ENCODE data around the gene SMIM24. TPM values are rescaled to one million over a fixed set of nuclear protein-coding genes. Genes with fewer than 3 reads are reported as not detected.

The SMIM24 gene
- total and polyA plus RNA-seq, 9 of the 15 experiments (the other 6 are each of a cell fraction or from before 2014, with no cell fraction given) = 0.45 to 12.3 (median 1.4) TPM; not detected in 1

DNA sequence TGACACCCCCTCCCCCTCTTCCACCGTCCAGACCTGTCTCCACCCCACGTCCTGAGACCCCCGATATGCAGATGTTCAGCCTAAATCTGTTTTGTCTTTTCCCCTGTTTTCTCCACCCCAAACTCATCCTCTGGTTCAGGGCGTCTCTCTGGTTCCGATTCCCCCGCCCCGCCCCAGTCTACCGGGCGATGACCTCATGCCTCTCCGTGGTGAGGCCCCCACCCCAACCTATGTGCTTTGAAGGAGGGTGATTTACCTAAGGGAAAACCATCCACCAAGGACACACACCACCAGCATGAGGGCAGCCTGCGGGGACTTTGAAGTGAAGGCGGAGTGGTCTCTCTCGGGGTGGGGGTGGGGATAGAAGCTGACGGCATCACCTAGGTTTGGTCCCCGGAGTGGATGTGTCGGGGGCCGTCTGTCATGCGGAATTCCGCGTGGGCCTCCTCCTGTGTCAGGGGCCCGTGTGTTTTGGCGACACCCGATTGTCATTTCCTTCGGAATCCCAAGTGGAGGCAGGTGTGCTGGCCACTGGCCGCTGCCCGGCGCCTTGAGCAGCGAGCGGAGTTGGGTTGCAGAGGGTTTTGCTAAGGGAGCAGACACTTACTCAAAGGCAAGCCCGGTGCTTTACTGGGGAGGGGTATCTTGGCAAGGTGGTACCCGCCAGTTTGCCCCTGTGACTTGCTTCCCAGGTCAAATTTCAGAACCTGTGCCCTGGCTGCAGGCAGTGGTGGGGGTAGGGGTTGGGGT is 27.2 kb upstream of the SMIM24 start (continued):
- TF ChIP-seq, protein P1, sequence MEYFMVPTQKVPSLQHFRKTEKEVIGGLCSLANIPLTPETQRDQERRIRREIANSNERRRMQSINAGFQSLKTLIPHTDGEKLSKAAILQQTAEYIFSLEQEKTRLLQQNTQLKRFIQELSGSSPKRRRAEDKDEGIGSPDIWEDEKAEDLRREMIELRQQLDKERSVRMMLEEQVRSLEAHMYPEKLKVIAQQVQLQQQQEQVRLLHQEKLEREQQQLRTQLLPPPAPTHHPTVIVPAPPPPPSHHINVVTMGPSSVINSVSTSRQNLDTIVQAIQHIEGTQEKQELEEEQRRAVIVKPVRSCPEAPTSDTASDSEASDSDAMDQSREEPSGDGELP (CRISPR knock-in tag; IDR thresholded peaks at IDR 0.05; ENCODE audit: borderline replicate concordance) = peak; percentile 14; the same call in 1 of the 2 replicates

DNA sequence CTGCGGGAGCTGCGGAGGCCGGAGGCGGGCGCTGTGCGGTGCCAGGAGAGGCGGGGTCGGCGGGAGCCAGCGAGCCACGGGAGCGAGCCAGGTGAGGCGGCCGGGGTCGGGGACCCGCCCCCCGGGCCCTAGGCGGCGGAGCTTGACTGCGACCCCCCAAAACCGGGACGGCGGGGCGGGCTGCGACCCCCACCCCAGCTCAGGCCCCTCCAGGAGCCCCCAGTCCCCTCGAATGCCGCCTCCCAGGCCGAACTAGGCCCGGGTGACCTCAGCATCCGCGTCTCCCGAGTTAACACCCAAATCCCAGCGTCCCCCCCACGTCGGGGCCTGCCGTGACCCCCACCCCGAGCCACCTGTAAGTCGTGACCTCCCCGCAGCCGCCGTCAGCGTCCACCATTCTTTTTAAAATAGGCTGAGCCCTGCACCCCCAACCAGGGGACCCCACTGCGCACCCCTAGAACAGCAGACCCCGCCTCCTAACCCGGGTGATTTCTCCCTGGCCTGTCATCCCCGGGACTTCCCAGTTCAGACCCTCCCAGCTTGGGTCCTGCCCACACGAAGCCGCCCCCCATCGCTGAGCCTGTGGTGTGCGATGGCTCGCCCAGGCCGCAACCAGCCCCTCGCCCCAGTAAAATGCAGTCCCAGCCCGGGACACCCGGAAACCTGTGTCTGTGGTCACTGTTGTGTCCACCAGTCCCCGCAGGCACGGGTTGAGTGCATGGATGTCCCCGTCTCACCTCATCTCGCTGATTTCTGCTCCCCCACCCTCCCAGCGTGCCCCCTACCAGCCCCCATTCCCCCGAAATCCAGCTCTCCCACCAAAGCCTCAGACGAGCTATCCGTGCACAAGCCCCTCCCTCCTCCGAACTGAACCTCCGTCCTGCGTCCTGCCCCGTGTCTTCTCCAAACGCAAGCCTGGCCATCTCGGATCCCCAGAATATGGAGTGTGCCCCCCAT is 26.3 kb upstream of the SMIM24 start:
- Histone ChIP-seq H3K4me2 (ENCODE audit: insufficient read depth, low read length) (peak overlapping the region; percentile 88), H2AFZ (ENCODE audit: low read depth, low read length) (peak overlapping the region; percentile 70; the same call in 1 of the 2 replicates), H3K9me1 (ENCODE audit: control insufficient read depth, insufficient read depth, low read length) (peaks cover 10% of the 10 kb centered on the region), H3K4me3 (peak overlapping the region; percentile 99), H3K27me3 (ENCODE audit: control insufficient read depth in 2 of 2, insufficient read depth in 2 of 2, low read length in 2 of 2) (no peaks in the 10 kb centered on the region), H4K20me1 (replicated peaks; ENCODE audit: control insufficient read depth, insufficient read depth, low read length) (peaks cover 37% of the 10 kb centered on the region), H3K79me2 (ENCODE audit: control insufficient read depth, insufficient read depth, low read length) (peaks cover 58% of the 10 kb centered on the region), H3K4me1 (replicated peaks in 1 of 2; ENCODE audit: control insufficient read depth in 2 of 2, insufficient read depth in 2 of 2, low read length in 2 of 2) (peaks cover 24 to 74% of the 10 kb centered on the region in 2 experiments; a peak in 4 of 5 replicates), H3K36me3 (ENCODE audit: control insufficient read depth, insufficient read depth, low read length) (peaks cover 31% of the 10 kb centered on the region; the same call in 2 of the 3 replicates), H3K27ac (ENCODE audit: extremely low read depth, low read depth, low read length) (peak overlapping the region; percentile 92), H3K9ac (ENCODE audit: insufficient read depth in 1 of 2, low read depth in 2 of 2, low read length in 2 of 2) (peak overlapping the region; percentile 91 to 94), H3K9me3 (replicated peaks; ENCODE audit: control insufficient read depth, insufficient read depth, low read depth, low read length) (no peaks in the 10 kb centered on the region)
- BruUV-seq (replicated peaks) = TSS peak; percentile 31
- intact Hi-C loops (cut with micrococcal nuclease) = no loop called here
- DNase-seq (ENCODE audit: extremely low read depth in 1 of 4, low spot score in 3 of 4) (peak; percentile 28 to 62 (median 48)), ATAC-seq (peak; percentile 13), FAIRE-seq (no peak)
- WGBS (ENCODE audit: insufficient coverage, low coverage, missing lambda C conversion rate) = 4% methylated on average over 39 of the region's 69 CpGs
- CTCF ChIA-PET (ENCODE audit: low intra/inter-chr PET ratio) = no interaction called here
- in situ Hi-C loops (cut with MboI) = no loop called here
- POLR2A ChIA-PET = interaction anchor here (0.8 to 1.0 kb wide), 2 partner anchors 14 to 72 kb away, joined by 4 to 5 read pairs; no protein-coding TSS in a partner anchor
- TF ChIP-seq RB1 (IDR thresholded peaks at IDR 0.05; ENCODE audit: low read depth) (peak; percentile 73; the same call in 1 of the 2 replicates), TAF1 (IDR thresholded peaks at IDR 0.05; ENCODE audit: control insufficient read depth, extremely low read depth, insufficient read depth, low read length, severe bottlenecking) (peak; percentile 18), ILF3 (IDR thresholded peaks at IDR 0.05; ENCODE audit: borderline replicate concordance) (no peak; the same call in 1 of the 2 replicates), NCOA2 (IDR thresholded peaks at IDR 0.05; ENCODE audit: partially characterized antibody in 2 of 2) (no peak), POLR3A (IDR thresholded peaks at IDR 0.05; ENCODE audit: borderline replicate concordance, extremely low read depth, insufficient read depth, insufficient read length) (no peak), TGIF2 (CRISPR knock-in tag; IDR thresholded peaks at IDR 0.05) (0 out of 2 replicates have a peak, but pooled peaks have one; percentile 45)
- TF ChIP-seq, protein P2, sequence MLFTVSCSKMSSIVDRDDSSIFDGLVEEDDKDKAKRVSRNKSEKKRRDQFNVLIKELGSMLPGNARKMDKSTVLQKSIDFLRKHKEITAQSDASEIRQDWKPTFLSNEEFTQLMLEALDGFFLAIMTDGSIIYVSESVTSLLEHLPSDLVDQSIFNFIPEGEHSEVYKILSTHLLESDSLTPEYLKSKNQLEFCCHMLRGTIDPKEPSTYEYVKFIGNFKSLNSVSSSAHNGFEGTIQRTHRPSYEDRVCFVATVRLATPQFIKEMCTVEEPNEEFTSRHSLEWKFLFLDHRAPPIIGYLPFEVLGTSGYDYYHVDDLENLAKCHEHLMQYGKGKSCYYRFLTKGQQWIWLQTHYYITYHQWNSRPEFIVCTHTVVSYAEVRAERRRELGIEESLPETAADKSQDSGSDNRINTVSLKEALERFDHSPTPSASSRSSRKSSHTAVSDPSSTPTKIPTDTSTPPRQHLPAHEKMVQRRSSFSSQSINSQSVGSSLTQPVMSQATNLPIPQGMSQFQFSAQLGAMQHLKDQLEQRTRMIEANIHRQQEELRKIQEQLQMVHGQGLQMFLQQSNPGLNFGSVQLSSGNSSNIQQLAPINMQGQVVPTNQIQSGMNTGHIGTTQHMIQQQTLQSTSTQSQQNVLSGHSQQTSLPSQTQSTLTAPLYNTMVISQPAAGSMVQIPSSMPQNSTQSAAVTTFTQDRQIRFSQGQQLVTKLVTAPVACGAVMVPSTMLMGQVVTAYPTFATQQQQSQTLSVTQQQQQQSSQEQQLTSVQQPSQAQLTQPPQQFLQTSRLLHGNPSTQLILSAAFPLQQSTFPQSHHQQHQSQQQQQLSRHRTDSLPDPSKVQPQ (CRISPR knock-in tag; IDR thresholded peaks at IDR 0.05; ENCODE audit: borderline replicate concordance) = no peak
- TF ChIP-seq, protein P3, sequence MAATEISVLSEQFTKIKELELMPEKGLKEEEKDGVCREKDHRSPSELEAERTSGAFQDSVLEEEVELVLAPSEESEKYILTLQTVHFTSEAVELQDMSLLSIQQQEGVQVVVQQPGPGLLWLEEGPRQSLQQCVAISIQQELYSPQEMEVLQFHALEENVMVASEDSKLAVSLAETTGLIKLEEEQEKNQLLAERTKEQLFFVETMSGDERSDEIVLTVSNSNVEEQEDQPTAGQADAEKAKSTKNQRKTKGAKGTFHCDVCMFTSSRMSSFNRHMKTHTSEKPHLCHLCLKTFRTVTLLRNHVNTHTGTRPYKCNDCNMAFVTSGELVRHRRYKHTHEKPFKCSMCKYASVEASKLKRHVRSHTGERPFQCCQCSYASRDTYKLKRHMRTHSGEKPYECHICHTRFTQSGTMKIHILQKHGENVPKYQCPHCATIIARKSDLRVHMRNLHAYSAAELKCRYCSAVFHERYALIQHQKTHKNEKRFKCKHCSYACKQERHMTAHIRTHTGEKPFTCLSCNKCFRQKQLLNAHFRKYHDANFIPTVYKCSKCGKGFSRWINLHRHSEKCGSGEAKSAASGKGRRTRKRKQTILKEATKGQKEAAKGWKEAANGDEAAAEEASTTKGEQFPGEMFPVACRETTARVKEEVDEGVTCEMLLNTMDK (IDR thresholded peaks at IDR 0.05; ENCODE audit: borderline replicate concordance, insufficient read depth, low read depth, low read length, poor library complexity, severe bottlenecking) = no peak
